ENCODE measurements around the gene WDR7.

DNA sequence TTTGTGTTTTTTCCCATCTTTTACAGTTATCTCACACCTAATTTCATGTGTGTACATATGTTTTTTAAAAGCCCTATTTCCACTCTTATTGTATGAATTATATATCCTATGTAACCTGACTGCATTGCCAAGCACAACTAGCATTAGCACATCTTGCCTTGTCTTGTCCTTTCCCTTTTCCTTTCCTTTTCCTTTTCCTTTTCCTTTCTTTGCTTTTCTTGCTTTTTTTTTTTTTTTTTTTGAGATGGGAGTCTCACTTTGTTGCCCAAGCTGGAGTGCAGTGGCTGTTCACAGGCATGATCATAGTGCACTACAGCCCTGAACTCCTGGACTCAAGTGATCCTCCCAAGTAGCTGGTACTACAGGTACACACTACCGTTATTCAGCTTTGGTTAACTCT lies 323.0 kb downstream of the WDR7 start:
- TF ChIP-seq, protein P1, sequence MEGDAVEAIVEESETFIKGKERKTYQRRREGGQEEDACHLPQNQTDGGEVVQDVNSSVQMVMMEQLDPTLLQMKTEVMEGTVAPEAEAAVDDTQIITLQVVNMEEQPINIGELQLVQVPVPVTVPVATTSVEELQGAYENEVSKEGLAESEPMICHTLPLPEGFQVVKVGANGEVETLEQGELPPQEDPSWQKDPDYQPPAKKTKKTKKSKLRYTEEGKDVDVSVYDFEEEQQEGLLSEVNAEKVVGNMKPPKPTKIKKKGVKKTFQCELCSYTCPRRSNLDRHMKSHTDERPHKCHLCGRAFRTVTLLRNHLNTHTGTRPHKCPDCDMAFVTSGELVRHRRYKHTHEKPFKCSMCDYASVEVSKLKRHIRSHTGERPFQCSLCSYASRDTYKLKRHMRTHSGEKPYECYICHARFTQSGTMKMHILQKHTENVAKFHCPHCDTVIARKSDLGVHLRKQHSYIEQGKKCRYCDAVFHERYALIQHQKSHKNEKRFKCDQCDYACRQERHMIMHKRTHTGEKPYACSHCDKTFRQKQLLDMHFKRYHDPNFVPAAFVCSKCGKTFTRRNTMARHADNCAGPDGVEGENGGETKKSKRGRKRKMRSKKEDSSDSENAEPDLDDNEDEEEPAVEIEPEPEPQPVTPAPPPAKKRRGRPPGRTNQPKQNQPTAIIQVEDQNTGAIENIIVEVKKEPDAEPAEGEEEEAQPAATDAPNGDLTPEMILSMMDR (IDR thresholded peaks at IDR 0.05): no peak
- TF ChIP-seq POLR2AphosphoS5 (IDR thresholded peaks at IDR 0.05): no peak
